ENCODE data around the gene PCBD1. TPM values are rescaled to one million over a fixed set of nuclear protein-coding genes. Genes with fewer than 3 reads are reported as not detected.
"Not testable (repeated sequence)": the region's sequence is repeated elsewhere in the genome, so short reads cannot be mapped to it uniquely, and the experiment has no call there.

PCBD1 gene
- total RNA-seq, 1 experiment from 2014 or later = 11.8 TPM

GRCh38 chr10:70874061-70874460 lies 14.3 kb downstream of the PCBD1 start:
- DNase-seq (ENCODE audit: low read depth) = no peak

DNA sequence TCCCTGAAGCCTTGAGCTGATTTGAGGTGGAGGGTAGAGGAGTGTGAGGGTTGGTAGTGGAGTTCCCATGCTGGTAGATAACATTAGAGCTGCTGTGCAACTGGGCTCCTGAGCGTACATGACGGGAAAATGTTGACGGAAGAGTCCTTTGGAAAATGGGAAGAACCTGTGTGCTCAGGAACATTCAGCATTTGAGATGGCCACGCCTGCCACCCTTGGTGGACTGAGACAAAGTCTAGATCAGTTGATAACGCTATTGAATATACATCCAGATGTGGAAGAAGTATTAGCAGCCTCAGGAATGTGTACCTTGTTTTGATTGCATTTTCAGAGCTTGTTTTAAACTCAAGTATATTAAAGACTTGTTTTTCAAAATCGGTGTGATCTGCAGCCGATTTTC lies 16.1 kb downstream of the PCBD1 start:
- no peak for DNase-seq (ENCODE audit: low read depth)

DNA sequence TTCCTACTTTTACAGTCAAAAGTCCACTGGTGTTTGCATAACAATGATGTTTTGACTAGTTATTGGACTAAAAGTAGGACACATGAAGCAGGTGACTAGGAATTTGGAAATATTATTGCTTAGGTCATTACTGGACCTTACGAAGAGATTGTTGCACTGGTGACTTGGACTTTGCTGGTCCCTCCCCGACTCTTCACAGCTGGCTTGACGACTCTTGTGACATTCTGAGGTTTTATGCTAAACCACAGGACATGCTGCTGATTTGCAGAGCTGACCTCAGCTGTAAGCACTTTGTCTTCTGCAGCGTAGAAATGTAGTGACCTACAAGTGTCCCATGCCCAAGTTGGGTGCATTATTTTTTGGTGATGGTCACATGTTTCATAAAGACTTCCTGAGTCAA lies 21.9 kb downstream of the PCBD1 start:
- no peak for DNase-seq (ENCODE audit: low read depth)

- no peak for DNase-seq (ENCODE audit: low read depth)
Measured at GRCh38 chr10:70864935-70865334, 23.4 kb downstream of the PCBD1 start.

DNA sequence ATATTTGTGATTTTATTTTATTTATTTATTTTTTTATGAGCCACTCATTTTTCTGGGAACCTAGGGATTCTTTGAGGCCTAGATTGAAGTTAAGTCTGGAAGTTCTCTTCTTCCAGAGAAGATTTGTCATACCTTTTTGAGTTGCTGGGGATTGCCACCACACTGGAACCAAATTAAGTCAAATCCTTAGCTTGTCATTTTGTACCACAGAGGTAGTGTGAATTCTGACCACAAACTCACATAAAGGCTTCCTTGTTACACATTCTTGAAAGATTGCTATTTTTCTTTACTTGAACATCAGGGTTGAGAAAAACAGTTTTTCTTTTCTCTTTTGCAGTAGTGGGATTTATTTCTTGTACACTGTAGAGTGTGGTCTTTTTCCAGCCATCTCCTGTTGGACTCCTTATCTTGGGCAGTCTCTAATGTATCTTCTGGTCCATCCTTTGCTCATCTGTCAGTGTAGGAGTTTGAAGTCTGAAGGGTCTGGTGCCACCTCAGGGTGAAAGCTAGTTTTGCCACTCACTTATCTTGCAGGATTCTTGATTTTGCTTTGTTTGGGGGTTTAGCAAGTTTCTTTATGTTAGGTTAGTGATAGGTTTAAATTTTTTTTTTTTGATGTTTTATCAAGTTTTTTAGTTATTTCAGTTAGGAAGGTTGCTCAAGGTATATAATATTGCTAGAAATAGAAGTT lies 24.8 kb downstream of the PCBD1 start:
- no peak for DNase-seq (ENCODE audit: low read depth)

DNA sequence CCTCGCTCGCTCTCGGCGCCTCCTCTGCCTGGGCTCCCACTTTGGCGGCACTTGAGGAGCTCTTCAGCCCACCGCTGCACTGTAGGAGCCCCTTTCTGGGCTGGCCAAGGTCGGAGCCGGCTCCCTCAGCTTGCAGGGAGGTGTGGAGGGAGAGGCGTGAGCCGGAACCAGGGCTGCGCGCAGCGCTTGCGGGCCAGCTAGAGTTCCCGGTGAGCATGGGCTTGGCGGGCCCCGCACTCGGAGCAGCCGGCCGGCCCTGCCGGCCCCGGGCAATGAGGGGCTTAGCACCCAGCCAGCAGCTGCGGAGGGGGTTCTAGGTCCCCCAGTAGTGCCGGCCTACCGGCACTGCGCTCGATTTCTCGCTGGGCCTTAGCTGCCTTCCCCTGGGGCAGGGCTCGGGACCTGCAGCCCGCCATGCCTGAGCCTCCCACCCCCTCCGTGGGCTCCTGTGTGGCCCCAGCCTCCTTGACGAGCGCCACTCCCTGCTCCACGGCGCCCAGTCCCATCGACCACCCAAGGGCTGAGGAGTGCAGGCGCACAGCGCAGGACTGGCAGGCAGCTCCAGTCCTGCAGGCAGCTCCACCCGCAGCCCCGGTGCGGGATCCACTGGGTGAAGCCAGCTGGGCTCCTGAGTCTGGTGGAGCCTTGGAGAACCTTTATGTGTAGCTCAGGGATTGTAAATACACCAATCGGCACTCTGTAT lies 26.7 kb downstream of the PCBD1 start:
- DNase-seq (ENCODE audit: low read depth) = not testable (repeated sequence)

GRCh38 chr10:70858759-70859158 lies 29.6 kb downstream of the PCBD1 start:
- DNase-seq (ENCODE audit: low read depth) = no peak

DNA sequence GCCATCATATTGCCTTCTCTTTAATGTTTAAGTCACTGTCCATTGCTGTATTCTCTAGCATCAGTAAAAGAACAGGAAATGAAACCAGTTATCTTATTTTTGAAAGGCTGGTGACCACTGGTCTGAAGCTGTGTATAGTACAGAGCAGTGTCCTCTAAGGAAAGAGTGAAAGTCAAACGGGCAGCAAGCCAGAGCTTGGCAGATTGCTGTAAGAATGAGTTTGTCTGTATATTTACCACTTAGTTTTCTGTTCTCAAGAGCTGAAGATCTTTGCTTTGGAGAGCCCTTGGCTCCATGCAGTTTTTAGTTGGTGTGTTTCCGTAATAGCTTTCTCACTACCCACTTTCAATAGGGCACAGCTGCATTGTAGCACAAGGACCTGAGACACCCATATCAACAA lies 31.9 kb downstream of the PCBD1 start:
- DNase-seq (ENCODE audit: low read depth) = no peak

- DNase-seq (ENCODE audit: low read depth) = no peak
Measured at GRCh38 chr10:70853457-70853856, 34.9 kb downstream of the PCBD1 start.

GRCh38 chr10:70853038-70853437 lies 35.3 kb downstream of the PCBD1 start:
- no peak for DNase-seq (ENCODE audit: low read depth)

DNA sequence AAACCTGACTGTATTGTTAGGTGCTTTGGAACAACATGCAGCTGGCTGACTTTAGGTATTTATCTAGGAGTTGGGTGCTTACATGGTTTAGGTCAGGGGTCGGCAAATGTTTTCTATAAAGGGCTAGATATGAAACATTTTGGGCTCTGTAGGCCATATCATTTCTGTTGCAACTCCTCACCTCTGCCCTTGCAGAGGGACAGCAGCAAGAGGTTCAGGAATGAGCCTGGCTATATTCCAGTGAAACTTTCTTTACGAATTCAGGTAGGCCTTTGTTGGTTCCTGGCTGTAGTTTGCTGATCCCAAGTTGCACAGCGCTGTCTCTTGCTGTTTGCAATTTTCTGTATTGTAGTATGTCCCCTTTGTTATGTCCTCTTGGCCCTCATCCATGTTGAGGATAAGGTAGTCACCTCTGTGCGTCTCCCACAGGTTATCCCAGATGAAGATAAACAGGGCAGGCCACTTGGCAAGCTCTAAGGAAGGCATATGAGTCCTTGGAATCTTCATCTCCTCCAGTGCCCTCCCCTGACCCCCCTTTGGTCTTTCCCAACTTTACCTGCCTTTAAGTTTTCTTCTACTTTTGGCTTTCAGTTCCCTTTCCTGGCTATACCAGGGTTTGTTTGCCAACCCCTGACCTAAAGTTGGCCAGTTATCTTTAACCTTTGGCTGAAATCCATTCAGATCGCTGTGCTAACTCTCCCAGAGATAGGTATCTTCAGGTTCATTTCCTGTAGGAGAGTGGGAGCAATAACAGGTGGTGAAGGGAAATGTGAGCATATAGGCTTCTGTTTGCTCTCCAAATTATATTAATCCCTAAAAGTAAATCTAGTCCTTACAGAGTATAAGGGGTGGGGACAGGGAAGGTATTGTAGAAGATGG lies 36.5 kb downstream of the PCBD1 start:
- no peak for DNase-seq (ENCODE audit: low read depth)

DNA sequence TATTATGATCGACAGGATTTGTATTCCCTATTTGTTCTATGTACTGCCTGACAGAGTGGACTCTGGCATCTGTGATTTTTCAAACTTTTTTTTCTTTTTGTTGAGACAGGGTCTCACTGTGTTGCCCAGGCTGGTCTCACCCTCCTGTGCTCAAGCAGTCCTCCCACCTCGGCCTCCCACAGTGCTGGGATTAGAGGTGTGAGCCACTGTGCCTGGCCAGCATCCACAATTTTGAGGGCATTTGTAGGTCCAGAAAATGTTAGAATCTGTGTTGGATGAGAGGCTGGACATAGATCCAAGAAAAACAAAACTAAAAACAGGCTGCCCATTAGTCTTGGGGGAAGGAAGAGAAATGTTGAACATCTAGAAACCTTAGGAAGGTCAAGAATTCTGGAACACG lies 38.3 kb downstream of the PCBD1 start:
- no peak for DNase-seq (ENCODE audit: low read depth)

DNA sequence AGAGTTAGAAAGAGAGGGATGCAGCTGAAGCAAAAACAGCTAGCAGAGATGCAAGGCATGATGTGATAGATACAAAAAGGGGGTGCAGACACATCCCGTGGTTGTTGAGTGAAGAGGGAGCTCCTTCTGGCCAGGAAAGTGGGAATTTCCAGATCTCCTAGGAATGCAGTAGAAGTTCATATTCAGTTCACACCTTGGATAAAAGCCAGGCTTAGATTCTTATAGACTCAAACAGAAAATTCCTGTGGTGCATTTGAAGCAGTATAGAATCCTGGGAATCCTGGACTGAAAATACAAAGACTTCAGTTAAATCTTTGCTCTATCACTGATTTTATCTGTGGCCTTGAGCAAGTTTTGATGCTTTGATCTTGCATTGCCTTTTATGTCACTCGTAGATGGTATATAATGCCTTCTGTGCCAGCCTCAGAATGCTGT lies 38.8 kb downstream of the PCBD1 start:
- DNase-seq (ENCODE audit: low read depth) = peak; percentile 71

DNA sequence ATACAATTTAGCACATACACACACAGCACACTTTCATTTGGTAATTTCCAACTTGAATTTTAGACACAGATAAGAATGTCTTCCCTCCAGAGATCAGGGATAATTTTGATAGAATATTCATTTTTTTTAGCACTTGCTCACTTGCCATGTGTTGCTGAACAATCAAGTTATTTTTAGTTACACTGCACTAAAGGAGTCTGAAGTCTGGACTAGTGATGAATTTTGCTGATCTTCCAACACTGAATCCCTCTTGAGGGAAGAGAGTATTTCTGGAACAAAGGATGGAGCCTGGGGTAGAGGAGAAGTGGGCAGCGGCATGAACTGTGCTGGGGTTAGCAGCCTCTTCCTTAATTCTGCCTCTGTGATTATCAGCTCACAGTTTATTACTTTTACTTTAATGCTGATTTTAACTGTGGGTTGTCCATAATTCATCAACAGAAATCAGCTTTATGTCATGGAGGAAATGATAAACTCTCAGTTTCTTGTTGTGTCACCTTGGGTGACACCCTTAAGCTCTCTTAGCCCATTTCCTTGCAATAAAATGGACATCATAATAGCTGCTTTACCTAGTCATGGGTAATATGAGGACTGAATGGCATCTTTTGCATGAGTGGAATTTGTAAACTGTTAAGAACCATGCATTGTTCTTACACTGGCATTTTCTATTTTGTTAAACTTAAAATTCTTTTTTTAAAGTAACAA lies 40.6 kb downstream of the PCBD1 start:
- DNase-seq (ENCODE audit: low read depth) = no peak

- no peak for DNase-seq (ENCODE audit: low read depth)
Measured at GRCh38 chr10:70846795-70847194, 41.6 kb downstream of the PCBD1 start.

DNA sequence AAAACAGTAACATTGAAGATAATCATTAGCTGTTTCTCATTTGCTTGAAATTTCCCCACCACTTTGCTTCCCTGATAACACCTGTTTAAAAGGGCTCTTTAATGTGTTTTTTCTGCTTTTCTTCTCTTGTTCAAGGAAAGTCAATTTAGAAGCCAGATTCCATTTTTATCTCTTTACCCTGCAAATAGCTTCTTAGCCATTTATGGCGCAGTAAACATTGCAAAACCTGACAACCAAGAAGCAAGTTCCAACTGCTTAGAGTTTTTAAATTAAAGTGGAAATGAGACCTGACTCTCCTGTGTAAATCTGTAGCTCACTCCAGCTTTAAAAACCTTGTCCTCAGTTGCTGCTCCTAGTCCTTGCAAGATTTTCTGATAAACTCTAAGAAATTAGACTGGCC lies 42.5 kb downstream of the PCBD1 start:
- DNase-seq (ENCODE audit: low read depth) = no peak

DNA sequence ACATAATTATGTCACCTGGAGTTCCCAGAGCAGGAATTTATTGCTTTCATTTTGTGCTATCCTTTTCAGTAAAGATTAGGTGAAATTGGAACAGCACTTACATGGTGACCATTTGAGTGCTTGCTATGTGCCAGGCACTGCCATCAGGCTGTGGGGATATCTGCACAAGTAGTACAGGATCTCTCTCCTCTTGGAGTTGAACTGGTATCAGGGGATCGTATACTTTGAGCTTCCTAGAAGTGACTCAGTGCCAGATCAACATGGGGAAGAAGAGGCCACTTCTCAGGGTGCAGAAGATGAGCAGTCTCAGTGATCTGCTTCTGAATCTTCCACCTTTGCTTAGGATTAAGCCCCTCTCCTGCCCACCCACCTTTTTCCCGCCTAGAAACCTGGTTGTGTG lies 43.1 kb downstream of the PCBD1 start:
- DNase-seq (ENCODE audit: low read depth) = no peak

GRCh38 chr10:70843776-70844489 lies 44.4 kb downstream of the PCBD1 start:
- DNase-seq (ENCODE audit: low read depth) = no peak

DNA sequence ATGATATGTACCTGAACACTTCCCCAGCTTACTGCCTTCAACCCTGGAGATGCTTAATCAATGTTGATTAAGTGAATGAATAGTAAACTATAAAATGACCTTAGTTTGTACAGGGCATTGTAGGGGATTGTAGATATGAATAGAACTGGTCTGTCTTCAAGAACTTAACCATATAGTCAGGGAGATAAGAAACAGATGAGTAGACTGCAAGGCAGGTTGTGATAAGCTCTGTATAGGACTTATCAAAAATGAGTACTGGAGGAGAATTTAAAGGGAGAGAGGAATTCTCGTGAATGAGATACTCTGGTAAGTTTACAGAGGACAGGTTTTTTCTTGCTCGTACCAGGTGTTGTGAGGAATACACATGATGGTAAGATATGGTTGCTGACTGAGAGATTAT lies 45.0 kb downstream of the PCBD1 start:
- DNase-seq (ENCODE audit: low read depth) = no peak

- no peak for DNase-seq (ENCODE audit: low read depth)
Measured at GRCh38 chr10:70840836-70841235, 47.5 kb downstream of the PCBD1 start.

DNA sequence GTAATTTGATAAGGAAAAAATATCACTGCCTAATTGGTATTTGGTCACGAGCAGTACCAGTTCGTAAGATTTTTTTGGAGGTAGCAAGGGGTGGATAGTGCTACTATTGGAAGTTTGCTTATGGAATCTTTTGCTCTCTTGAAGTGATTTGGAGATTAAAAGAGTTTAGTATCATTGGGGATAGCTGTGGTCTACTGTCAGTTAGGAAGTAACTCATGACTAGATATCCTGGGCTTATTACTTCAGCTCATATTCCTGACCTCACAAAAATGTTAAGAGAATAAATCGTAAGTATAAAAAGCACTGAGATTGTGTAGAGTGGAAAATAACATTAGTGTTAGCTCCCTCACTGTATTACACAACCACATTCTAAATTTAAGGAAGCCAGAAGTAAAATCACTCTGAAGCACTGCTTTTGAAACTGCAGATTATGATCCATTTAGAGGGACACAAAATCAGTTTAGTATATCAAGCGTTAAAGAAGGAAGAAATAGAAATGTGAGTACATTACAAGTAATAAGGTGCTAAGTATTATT lies 50.0 kb downstream of the PCBD1 start:
- DNase-seq (ENCODE audit: low read depth) = no peak

All from HT1080 (cell line).